Measurements from ENCODE around the gene ZNF185.

Gene ZNF185

DNA sequence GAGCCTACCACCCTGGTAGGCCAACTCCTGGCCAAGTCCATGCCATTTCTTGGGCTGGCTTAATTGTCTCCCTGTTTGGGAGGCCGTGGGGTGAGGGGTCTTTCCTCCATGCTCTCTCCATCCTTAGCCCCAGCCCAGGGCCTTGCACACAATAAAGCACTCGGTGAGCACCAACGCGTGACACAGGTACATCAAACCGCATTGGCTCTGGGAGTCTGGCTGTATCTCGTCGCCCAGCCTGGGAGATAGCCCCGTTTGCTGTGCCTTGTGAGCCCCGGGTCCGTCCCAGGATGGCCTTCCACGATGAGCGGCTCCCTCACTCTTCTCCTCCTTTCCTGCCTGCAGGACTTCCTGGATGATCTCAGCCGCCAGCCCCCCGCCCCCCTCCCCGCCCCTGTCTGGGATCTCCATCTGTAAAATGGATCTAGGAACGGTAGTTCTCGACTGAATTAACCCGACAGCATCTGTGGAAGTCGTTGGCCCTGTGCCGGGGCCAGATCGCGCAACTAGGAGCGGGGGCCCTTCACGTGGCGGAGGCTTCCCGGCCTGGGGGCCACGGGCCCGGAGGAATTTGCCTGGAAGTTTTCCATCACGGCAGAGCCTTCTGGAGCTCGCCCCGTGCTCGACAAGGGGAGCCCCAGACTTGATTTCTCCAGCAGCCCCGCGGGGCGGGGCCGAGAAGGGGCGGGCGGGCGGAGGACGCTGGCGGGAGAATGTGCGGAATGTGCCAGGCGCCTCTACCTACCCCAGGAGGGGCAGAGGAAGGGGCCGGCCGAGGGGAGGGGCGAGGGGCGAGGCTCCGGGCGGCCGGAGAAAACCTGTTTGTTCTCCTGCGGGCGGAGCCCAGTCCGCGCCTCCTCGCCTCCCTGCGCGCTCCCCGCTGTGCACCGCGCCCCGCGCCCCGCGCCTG, at the start of gene ZNF185:
ZNF185 (plus strand) TSS at position 846 of the 910 bp plus-strand sequence. CDS start 16,423 bp downstream, outside the sequence.
- peak; percentile 82 for DNase-seq (ENCODE audit: low read depth, low spot score)

DNA sequence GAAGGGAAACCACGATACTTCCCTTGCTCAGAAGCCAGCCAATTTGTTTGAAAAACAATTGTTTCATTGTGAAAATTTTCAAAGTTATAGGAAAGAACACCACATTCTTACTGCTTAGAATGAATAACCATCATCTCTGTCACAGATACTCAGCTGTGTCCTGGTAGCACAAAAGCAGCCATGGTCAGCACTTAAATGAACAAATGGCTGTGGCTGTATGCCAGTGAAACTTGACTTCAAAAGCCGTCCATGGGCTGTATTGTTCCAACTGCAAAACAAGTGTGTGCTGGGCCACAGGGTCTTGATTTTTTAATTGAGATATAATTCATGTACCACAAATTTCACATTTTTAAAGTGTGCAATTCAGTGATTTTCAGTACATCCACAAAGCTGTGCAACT, 47.4 kb upstream of the ZNF185 start:
- no peak for DNase-seq (ENCODE audit: low read depth, low spot score)

DNA sequence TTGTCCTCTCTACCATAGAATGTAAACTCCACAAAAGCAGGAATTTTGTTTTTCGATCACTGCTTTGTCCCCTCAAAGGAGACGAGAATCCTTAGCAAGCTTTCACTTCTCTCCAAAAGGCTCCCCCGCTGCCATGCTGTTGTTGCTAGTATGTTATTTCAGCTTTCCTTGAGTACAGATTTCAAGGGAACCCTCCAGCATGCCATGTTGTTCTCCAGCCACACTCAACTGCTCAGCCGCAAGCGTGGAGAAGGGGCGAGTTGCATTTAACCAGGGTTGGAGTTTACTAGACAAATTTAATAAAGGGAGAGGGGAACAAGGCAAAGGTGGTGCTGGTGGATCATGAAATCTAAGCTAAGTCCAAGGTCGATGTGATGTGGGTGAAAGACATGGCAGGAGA, 43.9 kb upstream of the ZNF185 start:
- DNase-seq (ENCODE audit: low read depth, low spot score) = no peak

DNA sequence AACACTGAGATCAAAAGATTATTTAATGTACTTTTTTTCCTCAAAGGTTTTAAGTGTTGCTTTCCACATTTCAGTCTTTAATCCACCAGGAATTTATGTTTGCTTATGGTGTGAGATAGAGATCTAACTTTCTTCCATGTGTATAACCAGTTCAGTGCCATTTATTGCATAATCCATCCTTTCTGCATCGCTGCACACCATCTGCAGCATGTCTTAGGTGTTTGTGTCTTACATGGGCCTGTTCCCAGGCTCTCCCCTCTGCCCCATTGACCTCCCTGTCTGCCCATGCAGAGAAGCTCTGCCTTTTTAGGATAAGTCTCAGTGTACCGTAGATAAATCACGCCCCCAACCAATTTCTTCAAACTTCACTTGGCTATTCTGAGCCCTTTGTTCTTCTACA, 36.8 kb upstream of the ZNF185 start:
- no peak for DNase-seq (ENCODE audit: low read depth, low spot score)

DNA sequence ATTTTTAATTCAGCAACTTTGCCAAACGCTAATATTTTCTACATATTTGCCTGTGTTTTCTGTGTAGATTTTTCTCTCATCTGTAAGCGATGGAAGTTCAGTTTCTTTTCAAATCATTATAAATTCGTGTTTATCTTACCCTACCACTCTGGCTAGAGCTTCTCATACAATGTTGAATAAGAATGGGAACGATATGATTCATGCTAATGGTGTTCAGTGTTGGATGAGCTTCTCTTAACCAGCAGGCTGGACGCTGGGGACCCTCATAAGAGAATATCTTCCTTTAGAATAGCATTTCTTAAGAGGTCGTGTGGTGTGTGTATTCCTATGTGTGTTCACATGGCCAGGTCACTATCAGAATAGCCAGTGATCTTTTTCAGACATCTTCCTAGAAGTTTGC, 36.0 kb upstream of the ZNF185 start:
- DNase-seq (ENCODE audit: low read depth, low spot score) = peak; percentile 52

DNA sequence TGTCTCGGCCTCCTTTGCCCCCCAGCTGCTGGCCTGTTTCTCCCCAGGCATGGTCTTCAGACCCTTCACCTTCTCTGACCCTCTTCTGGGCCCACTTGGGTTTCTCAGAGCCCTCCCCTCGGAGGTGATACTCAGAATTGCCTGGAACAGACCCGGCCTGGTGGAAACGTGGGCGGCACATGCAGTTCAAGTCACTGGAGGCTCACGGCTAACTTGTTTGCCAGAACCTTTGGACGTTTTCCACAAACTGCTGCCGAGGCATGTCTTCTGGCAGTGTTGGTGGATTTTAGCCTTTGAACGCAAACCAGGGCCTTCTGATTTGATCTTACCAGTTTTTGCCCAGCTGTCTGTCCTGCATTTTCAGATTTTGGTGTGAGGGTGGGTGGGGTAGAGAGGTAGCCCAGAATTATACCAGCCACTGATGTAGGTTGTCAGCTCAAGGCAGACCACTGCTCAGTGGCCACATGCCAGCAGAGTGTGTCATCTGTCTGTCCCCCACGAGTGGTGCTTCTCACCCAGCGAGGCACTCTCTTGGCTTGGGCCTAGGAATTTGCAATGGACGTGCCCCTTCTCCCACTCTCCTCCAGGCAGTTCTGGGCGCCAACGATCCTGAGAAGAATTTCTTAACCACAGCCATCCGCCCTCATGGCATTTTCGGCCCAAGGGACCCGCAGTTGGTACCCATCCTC, 32.5 kb upstream of the ZNF185 start:
- DNase-seq (ENCODE audit: low read depth, low spot score) = peak; percentile 2

DNA sequence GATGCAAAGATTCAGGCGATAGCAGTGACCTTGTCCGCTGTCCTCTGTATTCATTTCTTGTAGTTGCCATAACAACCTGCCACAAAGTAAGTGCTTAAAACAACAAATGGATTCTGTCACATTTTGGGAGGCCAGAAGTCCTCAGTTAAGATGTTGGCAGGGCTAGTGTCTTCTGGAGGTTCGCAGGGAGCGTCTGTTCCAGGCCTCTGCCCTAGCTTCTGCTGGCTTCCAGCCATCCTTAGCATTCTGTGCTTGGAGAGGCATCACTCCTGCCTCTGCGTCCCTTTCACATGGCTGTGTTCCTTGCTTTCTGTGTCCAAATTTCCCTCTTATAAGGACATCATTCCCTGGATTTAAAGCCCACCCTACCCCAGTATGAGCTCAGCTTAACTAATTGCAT, 31.5 kb upstream of the ZNF185 start:
- DNase-seq (ENCODE audit: low read depth, low spot score) = no peak

DNA sequence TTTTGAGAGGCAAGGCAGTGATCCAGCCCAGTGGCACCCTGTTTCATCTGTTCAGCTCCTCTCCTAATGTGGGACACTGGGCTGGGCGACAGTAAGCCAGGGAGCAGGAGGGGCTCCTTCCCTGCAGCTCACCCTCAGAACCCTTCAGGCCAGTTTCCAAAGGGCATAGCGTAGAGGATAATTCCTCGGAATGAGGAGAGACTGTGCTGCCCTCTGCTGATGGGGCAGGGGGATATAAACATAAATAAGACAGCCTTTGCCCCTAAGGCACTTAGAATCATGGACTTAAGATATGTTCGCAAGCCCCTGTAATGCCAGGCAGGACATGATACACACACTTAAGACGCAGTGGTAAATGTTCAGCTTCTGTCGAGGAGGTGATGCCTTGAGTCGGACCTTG, 27.9 kb upstream of the ZNF185 start:
- no peak for DNase-seq (ENCODE audit: low read depth, low spot score)

DNA sequence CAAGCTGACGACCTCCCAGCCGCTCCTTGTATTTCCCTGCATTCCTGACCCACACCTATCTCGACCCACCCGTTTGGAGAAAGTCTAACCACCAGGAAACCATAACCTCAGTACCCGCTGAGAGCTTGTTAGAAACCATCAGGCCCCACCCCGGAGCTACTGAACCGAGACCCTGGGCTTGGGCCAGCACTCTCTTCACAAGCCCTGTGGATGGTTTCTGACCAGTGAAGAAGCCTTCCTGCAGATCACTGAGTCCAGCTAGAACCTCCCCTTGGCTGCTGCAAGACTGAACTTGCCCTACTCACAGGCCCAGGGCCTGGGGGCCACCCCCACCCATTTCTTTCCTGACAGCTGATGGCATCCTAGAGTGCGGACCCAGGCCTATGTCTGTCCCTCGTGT, 26.6 kb upstream of the ZNF185 start:
- DNase-seq (ENCODE audit: low read depth, low spot score) = no peak

DNA sequence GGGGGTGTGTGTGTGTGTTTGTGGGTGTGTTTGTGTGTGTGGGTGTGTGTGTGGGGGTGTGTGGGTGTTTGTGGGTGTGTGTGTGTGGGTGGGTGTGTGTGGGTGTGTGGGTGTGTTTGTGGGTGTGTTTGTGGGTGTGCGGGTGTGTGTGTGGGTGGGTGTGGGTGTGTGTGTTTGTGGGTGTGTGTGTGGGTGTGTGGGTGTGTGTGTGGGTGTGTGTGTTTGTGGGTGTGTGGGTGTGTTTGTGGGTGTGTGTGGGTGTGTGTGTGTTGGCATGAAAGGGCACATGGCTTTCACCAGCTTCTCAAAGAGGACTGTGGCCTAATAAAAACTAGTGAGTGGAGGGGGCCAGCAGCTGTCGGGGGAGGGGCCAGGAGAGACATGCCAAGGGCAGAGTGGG, 25.3 kb upstream of the ZNF185 start:
- DNase-seq (ENCODE audit: low read depth, low spot score) = no peak

DNA sequence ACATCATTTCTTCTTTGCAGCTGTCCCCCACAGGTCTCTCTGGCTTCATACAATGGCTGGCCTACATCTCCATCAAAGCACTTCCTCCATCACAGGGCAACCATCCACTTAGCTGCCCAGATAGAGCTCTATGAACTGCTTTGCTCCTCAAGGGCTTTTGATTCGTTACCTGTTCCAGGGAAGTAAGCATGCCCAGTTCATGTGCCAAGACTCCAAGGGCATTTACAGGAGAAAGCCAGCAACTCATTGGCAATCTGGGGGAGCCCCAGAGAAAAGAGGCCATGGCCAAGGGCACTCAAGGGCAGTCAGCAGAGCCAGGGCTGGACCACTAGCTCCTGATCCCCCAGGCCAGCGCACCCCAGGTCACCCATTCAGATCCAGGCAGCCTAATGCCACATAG, 24.5 kb upstream of the ZNF185 start:
- no peak for DNase-seq (ENCODE audit: low read depth, low spot score)

DNA sequence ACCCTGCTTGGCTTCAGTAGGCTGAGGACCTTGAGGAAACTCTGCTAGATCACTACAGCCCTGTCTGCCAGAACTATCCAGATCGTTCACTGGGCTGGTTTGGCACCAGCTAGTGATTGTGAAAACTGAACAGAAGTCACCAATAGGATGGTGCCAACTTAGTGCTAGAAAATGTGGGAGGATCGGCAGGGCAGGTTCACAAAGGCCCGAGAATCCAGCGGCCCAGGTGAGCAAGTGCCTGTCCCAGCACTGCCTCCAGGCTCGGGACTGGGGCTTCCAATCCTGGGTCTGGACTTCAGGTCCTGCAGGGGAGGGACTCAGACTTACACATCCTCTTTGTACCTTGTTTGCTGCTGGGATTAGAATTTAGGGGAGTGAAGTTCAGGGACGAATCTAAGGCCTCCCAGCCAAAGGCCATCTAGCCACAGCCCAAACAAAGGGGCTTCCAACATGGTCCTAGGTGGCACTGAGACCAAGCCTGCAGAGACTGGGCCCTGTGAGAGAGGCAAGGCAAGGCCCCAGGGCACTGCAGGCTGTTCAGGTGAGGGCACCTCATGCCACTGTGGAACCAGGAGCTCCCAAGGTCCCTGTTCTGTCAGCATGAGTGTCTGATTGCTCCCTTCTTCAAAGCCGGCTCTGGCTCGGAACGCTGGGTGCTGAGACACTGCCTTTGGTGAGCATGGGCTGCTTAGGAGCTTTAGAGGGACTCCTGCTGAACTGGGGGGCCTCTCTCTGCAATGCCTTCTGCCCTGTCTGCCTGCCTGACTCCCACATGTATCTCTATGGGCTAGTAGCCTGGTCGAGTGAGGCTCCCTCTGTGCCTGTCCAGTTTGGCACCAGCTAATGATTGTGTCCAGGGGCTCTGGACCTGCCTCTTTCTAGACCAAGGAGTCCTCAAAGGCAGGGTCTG, 20.7 kb upstream of the ZNF185 start:
- DNase-seq (ENCODE audit: low read depth, low spot score) = no peak

DNA sequence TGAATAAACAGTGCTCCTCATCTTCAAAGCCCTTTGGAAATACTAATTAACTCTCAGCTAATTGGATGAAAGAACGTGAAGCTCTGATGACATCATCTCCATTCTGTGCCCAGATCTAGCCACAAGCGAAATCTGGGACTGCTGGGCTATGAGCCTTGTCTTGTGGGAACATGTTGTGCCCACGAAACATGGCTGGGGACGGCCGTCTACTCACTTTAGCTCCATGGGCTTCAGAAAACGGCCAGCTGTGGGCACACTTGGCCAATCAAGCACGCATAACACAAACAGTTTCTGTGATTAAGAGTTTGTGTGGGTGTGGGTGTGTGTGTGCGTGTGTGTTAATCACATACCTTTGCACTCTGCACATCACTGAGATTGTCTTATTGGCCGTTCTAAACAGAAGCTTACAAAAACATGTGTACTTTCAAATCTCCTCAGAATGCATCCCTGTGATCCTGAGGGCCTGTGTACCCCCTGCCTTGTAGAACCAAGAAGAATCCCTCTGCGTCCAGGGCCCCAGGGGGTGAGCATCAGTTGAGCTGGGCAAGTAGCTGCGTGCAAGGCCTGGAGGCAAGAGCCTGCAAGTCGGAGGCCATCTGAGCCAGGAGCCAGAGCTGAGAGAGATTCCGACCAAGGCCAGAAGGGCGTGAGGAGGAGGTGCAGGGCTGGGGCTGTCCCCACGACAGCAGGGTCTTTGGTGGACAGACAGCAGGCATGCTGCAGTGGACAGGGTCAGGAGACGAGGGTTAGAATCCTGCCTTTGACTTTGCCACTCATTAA, 18.7 kb upstream of the ZNF185 start:
- DNase-seq (ENCODE audit: low read depth, low spot score) = peak; percentile 37

DNA sequence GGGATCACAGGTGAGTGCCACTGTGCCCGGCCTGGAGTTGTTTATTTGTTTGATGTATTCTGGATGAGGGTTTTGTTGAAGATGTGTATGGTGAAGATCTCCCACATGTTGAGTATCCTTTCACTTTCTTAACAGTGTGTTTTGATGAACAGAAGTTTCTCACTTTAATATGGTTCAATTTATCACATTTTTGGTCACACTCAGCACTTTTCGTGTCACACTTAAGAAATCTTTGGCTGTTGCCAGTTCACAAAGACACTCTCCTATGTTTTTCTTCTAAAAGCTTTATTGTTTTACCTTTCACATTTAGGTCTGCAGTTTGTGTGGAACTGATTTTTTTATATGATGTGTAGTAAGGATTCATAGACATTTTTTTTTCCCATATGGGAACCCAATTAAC, 16.6 kb upstream of the ZNF185 start:
- no peak for DNase-seq (ENCODE audit: low read depth, low spot score)

DNA sequence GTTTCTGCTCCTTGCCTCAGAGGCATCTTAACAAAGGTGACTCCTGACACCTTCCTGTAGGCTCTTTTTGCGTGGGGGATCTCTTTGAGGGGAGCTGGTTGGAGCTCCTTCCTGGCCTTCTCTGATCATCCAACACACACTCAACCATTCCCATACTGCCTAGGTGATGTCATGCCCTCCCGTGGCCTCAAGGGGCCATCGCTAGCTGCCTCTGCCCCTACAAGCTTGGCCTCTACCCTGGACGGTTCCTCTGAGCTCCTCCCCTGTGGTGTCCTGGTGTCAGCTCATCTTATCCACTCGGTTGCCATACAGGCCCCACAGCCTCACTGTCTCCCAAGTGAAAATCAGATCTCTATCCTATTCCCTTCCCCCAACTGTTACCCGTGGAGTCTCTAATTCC, 13.7 kb upstream of the ZNF185 start:
- DNase-seq (ENCODE audit: low read depth, low spot score) = no peak

DNA sequence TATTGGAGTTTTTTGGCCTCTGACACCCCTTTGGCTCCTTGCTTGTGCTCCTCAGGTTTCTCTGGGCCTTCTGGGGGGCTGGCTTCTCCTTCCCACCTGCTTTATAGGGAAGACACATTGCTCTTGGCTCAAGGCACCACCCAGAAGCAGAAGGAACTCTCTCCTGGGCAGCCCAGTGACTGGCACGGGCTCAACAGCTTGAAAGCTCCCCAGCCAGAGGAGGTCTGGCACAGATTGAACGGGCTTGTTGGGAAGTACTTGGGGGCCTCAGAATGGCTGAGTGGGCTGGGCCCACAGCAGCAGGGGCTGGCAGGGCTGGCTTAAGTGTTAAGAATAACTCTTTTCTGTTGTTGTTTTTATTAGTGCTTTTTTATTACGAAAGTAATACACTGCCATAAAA, 11.2 kb upstream of the ZNF185 start:
- DNase-seq (ENCODE audit: low read depth, low spot score) = no peak

DNA sequence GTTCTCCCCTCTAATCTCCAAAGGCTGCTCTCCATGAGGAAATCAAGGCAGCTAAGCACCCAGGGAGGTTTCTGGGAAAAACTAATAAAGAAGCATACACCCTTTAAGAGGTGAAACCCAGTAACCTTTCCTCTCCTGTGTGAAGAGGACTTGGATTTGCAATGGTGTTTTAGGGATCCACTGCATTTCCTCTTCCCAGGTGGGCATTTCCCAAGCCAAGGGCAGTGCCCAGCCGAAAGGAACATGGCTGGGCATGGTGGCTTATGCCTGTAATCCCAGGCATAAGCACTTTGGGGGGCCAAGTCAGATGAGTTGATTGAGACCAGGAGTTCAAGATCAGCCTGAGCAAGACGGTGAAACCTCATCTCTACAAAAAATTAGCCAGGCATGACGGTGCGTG, 5.4 kb upstream of the ZNF185 start:
- DNase-seq (ENCODE audit: low read depth, low spot score) = no peak

DNA sequence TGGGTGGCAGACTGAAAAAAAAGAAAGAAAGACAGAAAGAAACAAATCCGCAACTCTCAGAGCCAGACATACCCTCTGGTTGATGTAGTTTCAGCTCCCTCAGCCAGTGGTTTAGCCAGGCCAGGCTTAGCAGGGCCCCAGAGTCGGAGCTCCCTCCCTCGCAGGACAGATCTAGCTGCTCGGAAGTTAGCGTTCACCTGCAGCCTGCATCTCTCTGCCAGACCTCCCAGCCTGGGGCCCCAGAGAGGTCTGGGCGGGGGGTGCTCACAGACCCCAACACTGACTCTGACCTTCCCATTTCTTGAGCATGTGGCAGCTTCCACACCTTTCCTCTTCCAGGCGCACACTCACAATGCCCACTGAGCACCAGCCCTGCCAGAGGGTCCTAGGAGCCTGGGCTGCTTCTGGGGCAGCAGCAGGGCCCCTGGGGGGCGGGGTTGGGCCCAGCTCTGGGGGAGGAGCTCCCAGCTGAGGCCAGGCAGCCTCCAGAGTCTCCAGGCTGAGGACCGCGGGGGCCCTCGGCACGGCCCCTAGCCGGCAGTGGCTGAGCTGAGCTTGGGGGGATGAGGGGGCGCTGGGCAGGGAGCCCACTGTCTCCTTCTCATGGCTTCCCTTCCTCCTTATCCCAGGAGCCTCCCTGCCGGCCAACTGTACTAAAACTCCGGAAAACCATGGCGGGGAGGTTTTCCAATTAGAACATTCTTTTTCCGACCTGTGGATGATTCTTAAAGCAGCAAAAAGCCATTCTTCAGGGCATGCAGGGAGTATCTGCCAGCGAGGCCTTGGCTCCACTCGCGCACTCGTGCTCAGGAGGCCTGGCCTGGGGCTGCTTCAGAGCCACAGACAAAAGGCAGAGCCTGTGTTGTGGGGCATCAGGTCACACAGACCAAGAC, 4.6 kb upstream of the ZNF185 start:
- DNase-seq (ENCODE audit: low read depth, low spot score) = no peak

DNA sequence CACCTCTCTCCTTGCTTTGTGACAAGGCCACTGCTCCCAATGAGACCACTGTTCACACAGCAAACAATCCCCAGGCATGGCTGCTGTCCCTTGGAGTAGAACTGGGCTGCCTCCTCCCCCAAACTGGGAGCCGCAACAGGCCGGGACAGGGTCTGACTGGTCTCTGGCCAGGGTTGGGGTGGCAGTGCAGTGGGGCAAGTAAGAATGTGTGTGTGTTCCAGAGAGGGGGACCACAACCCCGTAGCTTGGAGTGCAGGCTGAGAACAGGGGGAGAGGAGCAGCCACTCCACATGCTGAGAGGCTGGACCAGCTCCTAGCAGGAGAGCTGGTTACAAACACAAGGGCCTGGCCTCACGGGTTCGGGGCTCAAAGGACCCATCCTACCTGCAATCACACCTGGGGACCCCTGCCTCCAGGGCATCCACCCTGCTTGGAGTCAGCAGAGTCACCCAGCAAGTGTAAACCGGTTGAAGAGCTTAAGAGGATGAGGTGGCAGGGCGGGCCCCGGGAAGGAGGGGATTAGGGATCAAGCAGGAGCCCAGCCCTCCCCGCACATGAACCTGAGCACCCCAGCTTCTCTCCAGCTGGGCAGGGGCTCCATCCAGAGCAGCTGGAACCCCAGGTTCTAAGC, 3.8 kb upstream of the ZNF185 start:
- no peak for DNase-seq (ENCODE audit: low read depth, low spot score)

DNA sequence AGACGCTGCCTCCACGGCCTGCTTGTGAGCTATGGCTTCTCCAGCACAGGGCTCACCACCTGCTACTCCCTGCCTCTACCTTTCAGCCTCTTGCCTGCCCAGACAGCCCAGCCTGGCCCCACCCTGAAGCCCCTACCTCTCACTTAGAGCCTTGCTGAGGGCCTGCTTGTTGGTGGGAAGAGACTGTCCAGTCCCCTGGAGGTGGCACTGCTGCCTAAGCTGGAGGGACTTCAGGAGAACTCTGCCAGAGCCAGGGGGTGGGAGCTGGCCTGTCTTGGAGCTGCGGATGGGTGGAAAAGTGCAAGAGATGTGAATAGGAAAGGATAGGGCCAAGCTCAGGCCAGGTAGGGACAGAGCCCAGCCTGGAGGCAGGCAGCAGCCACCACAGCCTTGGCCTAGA, 2.7 kb upstream of the ZNF185 start:
- no peak for DNase-seq (ENCODE audit: low read depth, low spot score)
